ENCODE data around the gene KRTAP12-1. TPM values are rescaled to one million over a fixed set of nuclear protein-coding genes. Genes with fewer than 3 reads are reported as not detected.
"Not testable (repeated sequence)": the region's sequence is repeated elsewhere in the genome, so short reads cannot be mapped to it uniquely, and the experiment has no call there.

KRTAP12-1 gene
- total RNA-seq, 1 donor from 2014 or later: not detected

DNA sequence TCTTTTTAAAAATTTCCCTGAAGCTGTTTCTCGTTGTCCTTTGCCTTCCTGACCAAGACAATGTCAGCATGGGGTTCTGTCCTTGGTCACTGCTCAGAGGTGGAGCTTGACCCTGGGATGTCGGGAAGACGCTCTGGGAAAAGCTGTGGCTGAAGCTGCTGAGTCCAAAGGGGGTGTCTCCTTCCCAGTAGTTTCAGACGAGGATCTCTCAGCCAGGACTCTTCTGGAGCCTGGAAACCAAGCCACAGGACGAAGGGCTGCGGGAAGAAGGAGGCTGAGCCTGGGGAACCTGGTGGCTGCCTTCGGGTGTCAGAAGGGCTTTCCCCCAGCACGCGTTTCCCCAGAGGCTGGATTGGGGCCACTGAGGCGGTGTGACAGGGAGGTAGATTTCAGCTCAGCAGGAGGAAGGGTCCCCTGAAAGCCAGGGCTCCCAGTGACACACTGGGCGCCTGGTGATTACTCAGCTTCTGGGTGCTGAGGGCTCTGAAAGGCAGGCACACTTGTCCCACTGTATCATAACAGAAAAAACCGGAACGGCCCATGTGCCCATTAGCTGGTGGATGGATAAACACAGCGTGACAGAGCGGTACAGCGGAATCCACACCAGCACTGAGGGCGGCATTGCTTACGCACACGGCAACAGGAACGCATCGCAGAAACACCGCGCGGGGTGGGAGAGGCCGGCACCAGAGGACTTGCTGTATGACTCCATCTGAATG lies 5.0 kb upstream of the KRTAP12-1 start:
- no peak for ATAC-seq
- Histone ChIP-seq H3K36me3 (no peaks in the 10 kb centered on the region), H3K27me3 (ENCODE audit: low read depth) (peaks cover 22% of the 10 kb centered on the region), H3K4me3 (no peak overlapping the region), H3K9me3 (peaks cover under 1% of the 10 kb centered on the region), H3K27ac (no peak overlapping the region), H3K4me1 (no peaks in the 10 kb centered on the region)
- TF ChIP-seq CTCF (IDR thresholded peaks at IDR 0.05): no peak
- intact Hi-C loops (cut with DNase I): no loop called here
- DNase-seq: no peak

DNA sequence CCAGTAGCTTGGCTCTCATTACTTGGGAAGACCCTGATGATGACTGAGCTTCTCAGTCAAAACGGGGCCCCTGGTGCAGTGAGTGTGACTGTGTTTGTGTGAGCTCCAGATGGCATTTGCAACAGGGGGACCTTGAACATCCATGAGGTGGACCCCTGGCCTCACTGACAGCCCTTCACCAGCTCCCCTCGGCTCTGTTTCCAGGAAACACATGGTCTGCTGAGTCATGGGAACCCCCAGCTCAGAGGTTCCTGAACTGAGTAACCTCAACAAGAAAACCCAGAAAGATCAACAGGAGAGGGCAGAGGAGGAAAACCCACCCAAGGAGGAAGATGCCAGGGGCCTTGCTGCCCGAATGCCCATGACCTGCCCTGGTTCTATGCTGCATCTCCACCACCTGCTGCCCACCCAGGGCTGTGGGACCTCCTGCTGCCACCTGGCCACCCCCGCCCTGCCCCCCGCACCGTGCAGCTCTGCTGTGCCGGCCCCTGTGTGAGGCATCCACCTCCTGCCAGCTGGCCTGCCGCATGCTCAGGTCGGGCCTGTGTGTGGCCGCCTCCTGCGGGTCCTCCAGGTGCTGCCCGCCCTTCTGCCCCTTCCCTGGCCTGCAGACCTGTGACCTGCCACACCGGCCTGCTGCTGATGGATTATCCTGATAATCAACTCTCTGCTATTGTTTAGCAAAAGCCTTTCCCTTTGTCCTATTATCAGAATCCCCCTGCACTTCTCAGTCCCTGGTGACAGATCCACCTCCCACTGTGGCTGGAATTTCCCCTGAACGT lies 4.2 kb upstream of the KRTAP12-1 start:
- no peak for TF ChIP-seq CTCF (IDR thresholded peaks at IDR 0.05)
- no peak for ATAC-seq
- Histone ChIP-seq H3K9me3 (no peaks in the 10 kb centered on the region), H3K4me3 (no peak overlapping the region), H3K27me3 (ENCODE audit: low read depth) (peaks cover 22% of the 10 kb centered on the region), H3K36me3 (no peaks in the 10 kb centered on the region), H3K27ac (no peak overlapping the region), H3K4me1 (no peaks in the 10 kb centered on the region)
- DNase-seq: peak; percentile 44
- intact Hi-C loops (cut with DNase I): no loop called here

DNA sequence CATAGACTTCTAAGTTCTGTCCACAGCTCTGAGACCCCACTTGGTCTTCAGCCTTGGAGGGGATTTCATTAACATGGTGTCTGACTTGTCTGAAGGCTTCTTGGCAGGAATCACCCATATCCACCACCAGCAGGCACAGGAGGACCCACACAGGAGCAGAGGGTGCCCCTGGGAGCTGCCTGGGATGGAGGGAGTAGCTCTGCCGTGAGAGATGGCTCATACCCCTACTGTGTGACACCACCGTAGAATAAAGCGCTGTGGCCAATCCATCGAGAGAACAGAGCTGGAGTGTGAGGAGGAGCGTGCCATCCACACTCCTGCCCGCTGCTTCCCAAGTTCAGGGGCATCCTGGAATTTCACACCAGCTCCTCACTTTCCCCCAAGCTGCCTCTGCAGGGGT lies 3.1 kb upstream of the KRTAP12-1 start:
- H3K36me3 ChIP-seq; intact Hi-C loops (cut with DNase I); H3K27ac ChIP-seq; H3K9me3 ChIP-seq; H3K4me3 ChIP-seq; H3K4me1 ChIP-seq; DNase-seq: not testable (repeated sequence)
- ATAC-seq: peak in 1 of 2 donors; percentile 22
- peaks cover 22% of the 10 kb centered on the region for H3K27me3 ChIP-seq (ENCODE audit: low read depth)

DNA sequence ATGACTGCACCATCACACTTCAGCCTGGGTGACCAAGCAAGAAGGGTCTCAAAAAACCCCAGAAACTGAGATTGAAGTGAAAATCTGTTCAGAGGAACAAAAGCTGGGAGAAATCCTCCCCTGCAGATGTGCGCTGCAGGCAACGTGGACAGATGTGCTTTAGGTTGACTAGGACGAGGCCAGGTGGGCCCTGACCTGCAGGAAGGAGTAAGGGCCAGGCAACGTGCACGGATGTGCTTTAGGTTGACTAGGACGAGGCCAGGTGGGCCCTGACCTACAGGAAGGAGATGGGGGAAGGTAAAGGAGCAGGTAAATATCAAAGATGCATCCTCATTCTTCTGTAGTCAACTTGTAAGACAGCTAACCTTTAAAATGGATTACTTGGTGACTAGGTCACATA lies 2.5 kb upstream of the KRTAP12-1 start:
- ATAC-seq: no peak
- no peak for TF ChIP-seq CTCF (IDR thresholded peaks at IDR 0.05)

GRCh38 chr21:44684077-44684476 lies 2.1 kb upstream of the KRTAP12-1 start:
- Histone ChIP-seq H3K4me1 (no peaks in the 10 kb centered on the region), H3K36me3 (no peaks in the 10 kb centered on the region), H3K4me3 (no peak overlapping the region), H3K27ac (no peak overlapping the region), H3K9me3 (no peaks in the 10 kb centered on the region), H3K27me3 (ENCODE audit: low read depth) (peaks cover 22% of the 10 kb centered on the region)
- TF ChIP-seq CTCF (IDR thresholded peaks at IDR 0.05): no peak
- DNase-seq (no peak), ATAC-seq (no peak)
- intact Hi-C loops (cut with DNase I): no loop called here

More for the DNA sequence above, 2.5 kb upstream of the KRTAP12-1 start:
- H3K27ac ChIP-seq: no peak overlapping the region
- no peak overlapping the region for H3K4me3 ChIP-seq
- H3K27me3 ChIP-seq (ENCODE audit: low read depth): peaks cover 22% of the 10 kb centered on the region
- H3K36me3 ChIP-seq: no peaks in the 10 kb centered on the region
- H3K4me1 ChIP-seq: no peaks in the 10 kb centered on the region
- intact Hi-C loops (cut with DNase I): no loop called here
- H3K9me3 ChIP-seq: no peaks in the 10 kb centered on the region
- DNase-seq: no peak

DNA sequence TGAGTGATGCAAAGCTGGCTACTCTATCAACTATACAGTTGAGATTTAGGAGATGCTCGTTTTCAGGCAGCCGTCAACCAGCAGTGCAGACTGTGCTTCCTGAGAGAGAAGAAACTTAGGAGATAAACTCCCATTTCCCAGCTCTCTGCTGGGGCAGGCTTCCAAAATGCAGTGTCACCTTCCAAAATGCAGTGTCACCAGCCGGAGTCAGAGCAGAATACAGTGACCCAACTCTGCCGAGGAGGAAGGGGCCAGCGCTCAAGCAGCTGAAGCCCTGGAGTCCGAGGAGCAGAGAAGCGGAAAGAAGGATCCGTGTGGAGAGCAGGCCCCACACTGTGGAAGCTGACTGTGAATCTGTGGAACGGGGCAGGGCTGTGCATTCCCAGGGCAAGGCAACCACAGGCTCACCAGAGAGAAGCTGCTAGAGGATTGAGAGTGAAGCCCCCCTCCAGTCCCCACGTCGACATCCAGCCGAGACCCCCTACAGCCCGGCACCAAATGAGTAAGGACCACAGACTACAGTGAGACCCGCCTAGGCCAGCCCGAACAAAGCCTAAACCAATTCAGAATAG lies 703 bp upstream of the KRTAP12-1 start:
- Histone ChIP-seq H3K36me3 (no peaks in the 10 kb centered on the region), H3K9me3 (no peaks in the 10 kb centered on the region), H3K4me3 (no peak overlapping the region), H3K4me1 (no peaks in the 10 kb centered on the region), H3K27me3 (ENCODE audit: low read depth) (peaks cover 16% of the 10 kb centered on the region), H3K27ac (no peak overlapping the region)
- no peak for TF ChIP-seq CTCF (IDR thresholded peaks at IDR 0.05)
- ATAC-seq: no peak
- DNase-seq: no peak
- intact Hi-C loops (cut with DNase I): no loop called here

All from lower lobe of right lung (tissue), 2 donors.